HG02943 (cell line): ENCODE measurements around the gene ARPIN.

ENCODE experiments used
- ATAC-seq: cut with Tn5 transposase; IDR thresholded peaks from one replicate; pipeline ENCODE4 v1.9.1; 2021; ENCODE audit warnings: mild to moderate bottlenecking, low read depth, moderate library complexity; ENCODE audit not compliant: unreplicated experiment

ARPIN gene

GRCh38 chr15:89847101-89847500 lies 65.7 kb downstream of the ARPIN start:
- ATAC-seq = no peak

GRCh38 chr15:89845305-89845893 lies 67.4 kb downstream of the ARPIN start:
- no peak for ATAC-seq
